Activated CD8-positive, alpha-beta memory T cell treated with anti-CD3 and anti-CD28 coated beads, Interleukin-2, amount 50 U/mL, for 4 hours (primary cell): Measurements from ENCODE around the gene ANXA7.

Experiments used
- DNase-seq: peaks from one replicate; pipeline ENCODE4 v3.0.0-alpha.2; 2020

ANXA7 gene

DNA sequence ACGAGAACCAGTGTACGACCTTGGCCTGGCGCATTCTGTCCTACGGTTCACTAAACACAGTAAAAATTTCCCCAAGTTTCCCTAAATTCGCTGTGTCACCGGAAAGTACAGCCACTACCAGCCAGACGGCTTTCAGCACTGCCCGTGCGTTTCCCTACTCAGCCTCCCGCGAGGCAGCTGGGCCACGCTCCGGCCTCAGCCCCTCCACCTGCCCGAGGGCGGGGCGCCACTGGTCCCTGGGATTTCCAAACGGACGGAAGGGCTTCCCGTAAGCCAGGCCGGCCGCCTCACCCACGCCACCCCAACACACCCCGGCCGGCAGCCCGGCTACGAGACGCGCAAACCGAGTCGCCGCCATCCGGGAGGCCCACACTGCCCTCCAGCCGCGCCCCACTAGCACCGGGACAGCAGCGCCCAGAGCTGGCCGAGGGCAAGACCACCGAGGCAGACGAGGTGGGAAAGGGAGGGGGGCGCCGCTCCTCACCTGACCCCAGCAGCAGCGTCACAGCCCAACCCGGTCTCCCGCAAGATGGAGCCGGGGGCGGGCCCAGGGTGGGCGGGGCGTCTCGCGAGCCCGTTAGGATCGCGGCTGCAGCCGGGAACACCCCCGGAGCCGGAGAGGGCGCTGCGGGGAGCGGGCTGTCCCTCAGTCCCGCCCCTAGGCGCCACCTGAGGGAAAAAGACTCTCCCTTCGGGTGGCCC lies at the start of gene ANXA7:
Gene ANXA7, minus strand, starts transcription at position 531 of the 702 bp plus-strand sequence. CDS start 13,202 bp downstream, outside the sequence.
- DNase-seq: peak; percentile 95

GRCh38 chr10:73460897-73461296 lies 47.0 kb upstream of the ANXA7 start:
- DNase-seq: no peak

DNA sequence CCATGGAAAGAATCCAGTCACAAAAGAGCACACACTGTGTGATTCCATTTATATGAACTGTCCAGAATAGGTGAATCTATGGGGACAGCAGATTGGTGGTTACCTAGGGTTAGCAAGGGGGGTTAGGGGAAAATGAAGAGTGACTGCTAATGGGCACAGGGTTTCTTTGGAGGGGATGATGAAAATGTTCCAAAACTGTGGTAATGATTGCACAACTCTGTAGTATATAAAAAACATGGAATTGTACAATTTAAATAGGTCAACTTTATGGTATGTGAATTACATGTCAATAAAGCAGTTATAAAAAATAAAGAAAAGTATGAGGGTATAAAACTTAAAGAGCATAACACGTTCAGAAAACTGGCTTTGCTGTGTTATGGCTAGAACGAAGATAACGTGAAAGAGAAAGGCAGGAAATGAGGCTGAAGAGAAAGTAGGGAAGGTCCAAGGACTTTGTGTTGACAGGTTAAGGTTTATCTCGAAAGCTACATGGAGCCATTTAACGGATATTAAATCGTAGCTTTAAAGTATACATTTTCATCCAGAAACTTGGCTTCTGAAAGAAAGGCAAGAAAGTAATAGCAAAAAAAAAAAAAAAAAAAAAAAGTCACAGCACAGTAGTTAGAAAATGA lies 45.9 kb upstream of the ANXA7 start:
- DNase-seq: no peak

- DNase-seq: no peak
Observed at GRCh38 chr10:73456187-73456890, 42.5 kb upstream of the ANXA7 start.

- no peak for DNase-seq
Observed at GRCh38 chr10:73449113-73449512, 35.3 kb upstream of the ANXA7 start.

GRCh38 chr10:73448384-73448783 lies 34.5 kb upstream of the ANXA7 start:
- DNase-seq: no peak

DNA sequence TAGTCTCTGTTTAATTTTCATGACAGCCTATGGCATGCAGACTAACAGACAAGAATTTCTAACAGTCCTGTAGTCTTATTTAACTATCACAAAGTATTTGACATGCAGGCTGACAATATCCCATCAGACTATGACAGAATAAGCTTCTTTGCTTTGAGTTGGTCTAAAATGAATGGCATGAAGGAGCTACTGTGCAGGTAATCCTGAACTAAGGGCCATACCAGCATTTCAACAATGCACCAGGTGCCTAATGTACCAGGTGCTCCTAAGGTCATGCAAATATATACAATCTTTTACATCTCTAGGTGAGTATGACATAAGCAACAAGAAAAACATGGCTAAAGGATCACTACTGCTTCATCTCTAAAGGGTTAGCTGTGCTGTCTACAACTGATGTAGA lies 33.1 kb upstream of the ANXA7 start:
- no peak for DNase-seq

DNA sequence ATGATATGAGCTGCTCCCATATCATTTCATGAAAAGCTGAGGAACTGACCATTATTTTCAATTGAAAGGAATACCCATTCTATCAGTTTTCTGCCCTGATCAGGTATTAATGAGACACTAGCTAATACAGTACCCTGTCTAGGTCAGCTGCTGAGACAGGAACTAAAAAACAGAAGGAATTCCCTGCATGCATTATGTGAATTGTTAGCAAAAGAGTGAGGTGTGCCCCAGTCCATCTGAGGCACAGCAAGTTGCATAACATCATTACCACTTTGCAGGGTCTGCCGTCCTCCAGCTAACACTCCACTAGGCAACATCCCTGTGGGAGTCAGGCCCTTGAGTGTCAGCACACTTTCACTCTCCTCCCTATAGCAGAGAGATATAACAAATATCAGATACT lies 30.6 kb upstream of the ANXA7 start:
- DNase-seq: no peak

DNA sequence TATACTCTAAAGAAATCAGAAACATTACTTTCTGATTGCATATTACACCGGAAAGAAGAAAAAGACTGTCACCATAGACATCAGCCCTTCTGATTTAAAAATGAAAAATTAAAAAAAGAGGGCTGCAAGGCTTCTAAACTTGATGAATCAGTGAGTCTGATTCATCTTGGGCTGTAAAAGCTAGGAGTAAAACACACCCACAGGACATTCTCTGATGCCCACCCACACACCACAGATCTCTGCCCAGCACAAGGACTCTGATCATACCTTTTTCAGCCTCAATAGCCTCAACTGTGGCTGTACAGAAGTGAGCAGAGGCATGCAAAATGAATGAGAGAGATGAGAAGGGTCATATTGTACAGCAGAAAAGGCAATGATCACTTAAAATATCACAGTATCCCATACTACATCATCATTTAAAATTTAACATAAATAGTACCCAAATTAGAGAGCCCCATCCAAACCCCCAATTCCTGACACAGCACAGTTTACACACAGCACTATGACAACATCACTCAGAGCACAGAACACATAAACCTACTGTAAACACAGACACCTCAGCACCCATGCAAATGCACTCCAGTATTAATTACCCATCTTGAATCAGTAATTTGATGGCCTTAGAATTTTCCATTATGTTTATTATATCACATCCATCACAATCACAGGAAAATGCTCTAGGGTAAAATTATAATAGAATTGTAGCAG lies 25.9 kb upstream of the ANXA7 start:
- DNase-seq: no peak

DNA sequence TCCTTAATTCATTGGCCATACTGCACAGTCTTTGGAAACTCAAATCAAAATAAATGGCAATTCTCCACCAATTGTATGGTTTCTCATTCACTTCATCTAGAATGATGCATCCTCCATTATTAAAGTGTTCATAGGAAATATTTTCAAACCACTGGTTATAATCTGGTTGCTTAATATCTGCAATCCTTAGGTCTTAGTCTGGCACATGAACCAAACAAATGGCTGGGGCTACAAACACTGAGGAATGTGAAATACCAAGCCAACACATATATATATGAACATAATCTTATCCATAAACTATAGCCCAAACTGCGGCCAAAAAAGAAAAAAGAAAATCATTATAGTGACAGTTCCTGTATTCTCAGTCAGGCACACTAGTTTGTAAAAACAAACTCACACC lies 25.2 kb upstream of the ANXA7 start:
- no peak for DNase-seq

GRCh38 chr10:73433538-73433867 lies 19.6 kb upstream of the ANXA7 start, which contains the start of gene MSS51:
MSS51 (minus strand) TSS chr10:73433561; CDS start chr10:73428284, 5,277 bp downstream.
- DNase-seq: no peak

DNA sequence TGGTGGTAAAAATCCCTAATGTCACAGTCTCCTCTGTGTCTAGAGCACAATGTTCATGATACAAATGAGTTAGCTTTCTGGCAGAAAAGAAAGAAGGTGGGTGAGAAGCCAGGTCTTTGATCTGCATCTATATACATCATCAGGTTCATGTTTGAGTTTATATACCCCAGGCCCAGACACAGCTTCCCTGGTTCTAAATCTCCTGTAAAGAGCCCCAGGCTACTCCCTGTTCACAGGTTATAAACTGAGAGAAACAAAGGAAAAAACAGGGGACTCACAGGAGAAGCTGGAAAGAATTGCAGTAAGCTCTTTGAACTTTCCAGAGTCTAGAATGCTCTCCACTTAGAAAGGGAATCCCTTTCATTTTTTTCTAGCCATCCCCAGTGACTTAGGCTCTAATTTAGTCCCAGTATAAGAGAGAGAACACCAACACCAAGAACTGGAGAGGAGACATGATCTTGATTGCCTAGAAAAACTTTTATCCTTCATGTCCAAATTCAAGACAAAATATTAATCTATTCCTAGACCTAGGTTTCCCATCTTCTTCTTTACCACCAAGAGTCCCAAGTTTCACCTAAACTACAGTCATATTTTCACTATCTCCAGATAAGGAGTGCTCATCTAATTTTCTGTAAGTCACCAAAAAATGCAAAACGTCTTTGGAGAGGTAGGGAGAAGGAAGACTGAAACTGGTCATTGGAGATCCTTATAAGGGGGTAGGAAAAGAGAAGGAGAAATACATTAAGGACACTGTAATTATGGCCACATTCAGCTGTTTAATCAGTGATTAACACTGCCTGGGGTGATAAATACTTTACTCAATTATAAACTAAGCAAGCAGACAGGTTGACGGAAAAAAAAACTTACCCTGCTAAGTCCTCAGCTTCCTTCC lies 19.0 kb upstream of the ANXA7 start:
- DNase-seq: no peak

DNA sequence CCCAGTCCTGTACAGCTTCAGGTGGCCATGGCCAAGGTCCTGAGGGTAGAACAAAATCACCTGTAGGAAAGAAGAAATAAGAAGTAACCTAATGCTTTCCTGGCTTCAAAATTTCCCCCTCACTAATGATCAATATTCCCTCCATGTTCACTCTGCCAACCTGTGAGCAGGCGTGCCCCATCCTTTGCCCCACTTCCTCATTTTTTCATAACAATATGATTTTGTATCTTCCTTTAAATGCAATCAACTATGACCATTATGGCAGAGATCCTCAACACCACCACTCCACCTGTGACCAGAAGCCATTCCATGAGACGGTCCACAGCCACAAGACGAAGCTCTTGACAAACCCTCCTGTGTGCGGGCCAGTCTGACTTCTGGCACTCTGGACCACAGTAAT lies 12.5 kb upstream of the ANXA7 start:
- DNase-seq: no peak

DNA sequence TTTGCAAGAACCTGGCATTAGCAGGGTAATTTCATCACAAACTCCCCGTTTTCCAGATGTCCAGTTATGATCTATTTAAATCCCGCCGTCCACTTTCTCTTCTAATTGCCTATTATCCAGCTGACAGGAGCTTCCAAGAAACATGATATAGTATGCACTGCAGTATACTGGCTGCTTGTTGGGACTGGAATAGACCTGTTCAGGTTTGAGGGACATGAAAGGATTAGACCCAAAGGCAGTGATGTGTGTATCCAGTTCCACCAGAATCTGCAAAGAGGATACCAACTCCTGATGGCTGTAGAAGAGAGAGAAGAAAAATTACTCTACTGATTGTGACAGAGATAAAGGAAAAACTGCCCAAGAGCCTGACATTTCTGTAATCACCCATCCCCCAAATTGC lies 10.6 kb upstream of the ANXA7 start:
- DNase-seq: no peak

DNA sequence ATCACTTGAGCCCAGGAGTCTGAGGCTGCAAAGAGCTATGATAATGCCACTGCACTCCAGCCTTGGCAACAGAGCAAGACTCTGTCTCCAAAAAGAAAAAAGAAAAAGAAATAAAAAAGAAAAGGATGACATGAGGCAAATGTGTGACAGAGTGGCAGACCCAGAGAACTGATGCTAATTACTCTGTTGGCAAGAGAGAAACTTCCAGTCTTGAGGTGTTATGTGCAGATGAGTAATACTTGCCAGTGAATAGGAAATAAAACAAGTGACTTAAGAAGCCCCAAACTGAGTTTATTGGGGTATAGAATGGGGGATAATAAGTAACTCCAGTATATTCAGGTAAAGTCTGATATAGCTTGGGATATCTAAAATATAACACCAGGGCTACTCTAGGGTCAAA lies 9.5 kb upstream of the ANXA7 start:
- DNase-seq: no peak

DNA sequence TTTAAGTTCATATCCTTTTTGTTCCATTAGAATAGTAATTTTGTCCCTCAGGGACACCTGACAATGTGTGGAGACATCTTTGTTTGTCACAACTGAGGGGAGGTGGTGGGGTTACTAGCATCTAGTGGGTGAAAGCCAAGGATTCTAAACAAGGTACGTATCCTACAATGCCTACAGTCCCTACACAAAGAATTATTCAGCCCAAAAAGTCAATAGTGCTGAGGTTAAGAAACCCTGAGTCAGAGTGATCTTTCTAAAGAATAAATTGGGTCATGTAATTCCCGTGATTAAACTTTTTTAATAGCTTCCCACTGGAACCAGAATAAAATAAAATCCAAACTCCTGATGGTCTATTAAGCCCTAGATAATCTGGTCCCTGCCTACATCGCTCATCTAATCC lies 2.7 kb upstream of the ANXA7 start:
- DNase-seq: no peak

GRCh38 chr10:73414230-73414945 lies 530 bp upstream of the ANXA7 start:
- no peak for DNase-seq

- DNase-seq: no peak
Observed at GRCh38 chr10:73413108-73413527, 740 bp downstream of the ANXA7 start.

GRCh38 chr10:73410897-73411296 lies 3.0 kb downstream of the ANXA7 start:
- DNase-seq: no peak

- no peak for DNase-seq
Observed at GRCh38 chr10:73408978-73409521, 4.8 kb downstream of the ANXA7 start.

DNA sequence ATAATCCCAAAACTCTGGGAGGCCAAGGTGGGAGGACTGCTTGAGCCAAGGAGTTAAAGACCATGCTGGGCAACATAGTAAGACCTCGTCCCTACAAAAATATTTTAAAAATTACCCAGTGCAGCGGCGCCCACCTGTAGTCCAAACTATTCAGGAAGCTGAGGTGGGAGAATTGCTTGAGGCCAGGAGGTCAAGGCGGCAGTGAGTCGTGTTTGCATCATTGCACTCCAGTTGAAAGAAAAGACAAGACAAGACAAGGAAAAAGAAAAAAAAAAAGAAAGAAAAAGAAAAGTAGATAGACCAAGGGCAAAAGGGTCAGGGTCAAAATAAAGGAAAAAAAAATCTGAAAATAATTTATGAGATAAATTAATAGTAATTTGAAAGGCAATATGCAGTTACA lies 5.8 kb downstream of the ANXA7 start:
- DNase-seq: no peak

DNA sequence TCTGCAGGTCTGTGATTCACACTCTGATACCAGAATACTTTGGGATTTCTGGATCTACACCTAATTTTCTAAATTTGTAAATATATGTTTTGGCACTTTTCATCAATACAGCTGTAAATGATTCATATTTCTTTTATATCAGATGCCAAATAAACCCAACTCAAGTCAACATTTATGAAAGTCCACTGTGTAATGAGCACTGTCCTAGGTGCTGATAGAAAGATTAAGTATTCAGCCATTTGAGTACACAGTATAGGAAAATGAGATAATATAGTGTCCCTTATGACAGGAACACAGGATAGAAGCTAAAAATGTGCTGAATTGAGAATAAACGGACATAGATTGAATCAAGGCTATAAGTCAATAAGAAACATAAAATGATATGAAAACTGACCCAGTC lies 6.4 kb downstream of the ANXA7 start:
- DNase-seq: no peak
